Smooth muscle cell (in vitro differentiated cells): Measurements from ENCODE around the gene UNC5C. TPM values are rescaled to one million over a fixed set of nuclear protein-coding genes. Genes with fewer than 3 reads are reported as not detected.
A peak's percentile ranks its signal among the peaks of the same experiment; 100 is the strongest.

Experiments used
- DNase-seq: peaks from one replicate; lab custom pipeline; 2025; ENCODE audit not compliant: unreplicated experiment; lab: John Stamatoyannopoulos, UW
- H2AFZ ChIP-seq: fragments of 200-600 bp; sonication (generic); 2 replicates; pipeline ENCODE4 v1.6.0; 2016; ENCODE audit warnings: antibody characterized with exemption, low read depth, mild to moderate bottlenecking
- H3F3A ChIP-seq: fragments of 200-600 bp; sonication (generic); 2 replicates; pipeline ENCODE4 v1.6.0; 2017; ENCODE audit warnings: antibody characterized with exemption, low read depth
- H3K27ac ChIP-seq: fragments of 200-600 bp; sonication (generic); 2 replicates; pipeline ENCODE4 v1.5.1; 2016; ENCODE audit warnings: low read depth, mild to moderate bottlenecking
- H3K27me3 ChIP-seq: fragments of 200-600 bp; sonication (generic); 2 replicates; pipeline ENCODE4 v1.6.1; 2016; ENCODE audit warnings: low read depth, mild to moderate bottlenecking
- H3K36me3 ChIP-seq: fragments of 200-600 bp; sonication (generic); 2 replicates; pipeline ENCODE4 v1.5.1; 2016; ENCODE audit warnings: low read depth
- H3K4me1 ChIP-seq: fragments of 200-600 bp; sonication (generic); 2 replicates; pipeline ENCODE4 v1.5.1; 2016; ENCODE audit warnings: low read depth
- H3K4me2 ChIP-seq: fragments of 200-600 bp; sonication (generic); 2 replicates; pipeline ENCODE4 v1.6.0; 2016; ENCODE audit warnings: mild to moderate bottlenecking
- H3K4me3 ChIP-seq: fragments of 200-600 bp; sonication (generic); 2 replicates; pipeline ENCODE4 v1.5.1; 2016; ENCODE audit warnings: mild to moderate bottlenecking
- H3K79me2 ChIP-seq: fragments of 200-600 bp; sonication (generic); 2 replicates; pipeline ENCODE4 v1.6.0; 2016; ENCODE audit warnings: low read depth, mild to moderate bottlenecking
- H3K9ac ChIP-seq: fragments of 200-600 bp; sonication (generic); 2 replicates; pipeline ENCODE4 v1.6.0; 2016; ENCODE audit warnings: low read depth
- H3K9me3 ChIP-seq: fragments of 200-600 bp; sonication (generic); replicated peaks from 2 replicates; pipeline ENCODE4 v1.5.1; 2016; ENCODE audit warnings: low read depth
- H4K20me1 ChIP-seq: fragments of 200-600 bp; sonication (generic); 2 replicates; pipeline ENCODE4 v1.6.0; 2016; ENCODE audit warnings: low read depth
- CTCF ChIP-seq: fragments of 200-600 bp; sonication (generic); IDR thresholded peaks from 2 replicates; pipeline ENCODE4 v1.5.1; 2017; ENCODE audit warnings: borderline replicate concordance, mild to moderate bottlenecking, antibody characterized with exemption; ENCODE audit not compliant: insufficient read depth, poor library complexity, severe bottlenecking
- WGBS: methylation state at CpG from one replicate; pipeline ENCODE4 v1.1.7; 2016; ENCODE audit warnings: low lambda C conversion rate; 5-methylcytosine and 5-hydroxymethylcytosine counted together
- polyA plus RNA-seq: library from polyadenylated mRNA; unstranded; fragments of >200 nt; fragmentation: Nextera tagmentation; extraction: Ambion mirVana; gene quantifications from 2 replicates; pipeline ENCODE4 v1.2.1, GENCODE V29; 2016
- total RNA-seq: library from RNA; depleted of rRNA; stranded (reverse); fragments of >200 nt; gene quantifications from 2 replicates; pipeline ENCODE4 v1.2.3, GENCODE V29; 2014

The UNC5C gene
- total and polyA plus RNA-seq, 2 experiments from 2014 or later: 2.0 to 15.6 TPM

DNA sequence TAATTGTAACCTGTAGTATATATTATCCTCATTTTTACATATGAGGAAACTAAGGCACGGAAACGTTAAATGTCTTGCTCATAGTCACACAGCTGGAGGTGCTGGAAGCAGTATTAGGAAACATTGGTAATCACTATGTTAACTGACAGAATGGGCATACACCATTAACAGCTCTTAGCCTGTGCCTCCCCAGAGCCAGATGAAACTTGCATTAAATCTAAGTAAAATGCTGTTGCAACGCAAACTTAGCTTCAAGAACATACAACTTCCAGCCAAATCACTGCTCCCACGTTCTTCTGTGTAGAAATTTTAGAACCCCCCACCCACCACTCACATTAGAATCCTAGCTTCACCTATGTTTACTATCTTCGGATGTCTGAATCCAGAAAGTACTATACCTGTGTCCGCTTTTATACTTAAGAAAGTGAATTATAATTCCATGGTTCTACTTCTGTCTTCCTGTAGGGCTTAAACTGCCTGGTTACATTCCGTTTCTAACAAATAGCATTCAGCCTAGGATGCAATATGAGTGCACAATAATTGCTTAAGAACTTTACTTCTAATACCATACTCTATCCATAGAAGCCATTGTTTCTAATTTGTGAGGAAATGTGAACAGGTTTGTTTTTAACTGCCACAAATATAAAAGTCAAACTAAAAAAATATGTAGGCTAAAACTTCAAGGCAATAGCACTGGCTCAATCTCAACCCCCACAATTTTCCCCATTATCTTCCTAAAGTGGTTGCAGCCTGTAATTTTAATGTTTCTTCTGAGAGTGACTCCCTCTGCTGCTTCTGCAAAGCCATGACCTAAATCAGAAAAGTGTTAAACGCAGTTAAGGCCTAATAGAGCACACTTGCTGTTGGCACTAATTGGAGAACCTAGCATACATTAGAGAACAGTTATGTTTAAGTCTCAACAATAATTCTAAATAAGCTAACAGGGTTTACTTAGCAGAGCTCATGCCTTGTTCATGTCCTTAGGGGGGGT is 4.4 kb downstream of the UNC5C start:
- Histone ChIP-seq H3K4me2 (peak overlapping the region; percentile 86), H3K4me3 (peak overlapping the region; percentile 90), H3K9ac (no peak overlapping the region), H4K20me1 (no peaks in the 10 kb centered on the region), H3K4me1 (peaks cover 21% of the 10 kb centered on the region), H3F3A (peaks cover 18% of the 10 kb centered on the region), H3K27me3 (no peaks in the 10 kb centered on the region), H3K9me3 (no peaks in the 10 kb centered on the region), H3K36me3 (no peaks in the 10 kb centered on the region), H3K79me2 (peaks cover 87% of the 10 kb centered on the region), H3K27ac (peak overlapping the region; percentile 36), H2AFZ (no peak overlapping the region)
- TF ChIP-seq CTCF: peak; percentile 30
- DNase-seq: no peak
- WGBS: 55% methylated on average over 8 of the region's 8 CpGs

GRCh38 chr4:95541889-95542607 is 6.7 kb downstream of the UNC5C start:
- Histone ChIP-seq H3K27ac (peak overlapping the region; percentile 22), H3K4me2 (peak overlapping the region; percentile 86), H3K9me3 (no peaks in the 10 kb centered on the region), H3K27me3 (no peaks in the 10 kb centered on the region), H4K20me1 (no peaks in the 10 kb centered on the region), H3K79me2 (peaks cover 71% of the 10 kb centered on the region), H3F3A (peaks cover 24% of the 10 kb centered on the region), H3K9ac (no peak overlapping the region), H2AFZ (no peak overlapping the region), H3K4me1 (peaks cover 16% of the 10 kb centered on the region), H3K4me3 (peak overlapping the region; percentile 22), H3K36me3 (no peaks in the 10 kb centered on the region)
- 25% methylated on average over 4 of the region's 4 CpGs for WGBS
- DNase-seq: no peak
- no peak for TF ChIP-seq CTCF

- Histone ChIP-seq H3K36me3 (no peaks in the 10 kb centered on the region), H3K27ac (peak overlapping the region; percentile 84), H3K27me3 (no peaks in the 10 kb centered on the region), H2AFZ (no peak overlapping the region), H3K4me3 (no peak overlapping the region), H3K9me3 (no peaks in the 10 kb centered on the region), H3F3A (peaks cover 24% of the 10 kb centered on the region), H3K79me2 (peaks cover 70% of the 10 kb centered on the region), H3K9ac (no peak overlapping the region), H4K20me1 (no peaks in the 10 kb centered on the region), H3K4me2 (peak overlapping the region; percentile 86), H3K4me1 (peaks cover 9% of the 10 kb centered on the region)
- TF ChIP-seq CTCF: no peak
- no peak for DNase-seq
- 70% methylated on average over 3 of the region's 3 CpGs for WGBS
Measured at GRCh38 chr4:95541094-95541493, 7.7 kb downstream of the UNC5C start.
